Thoracic aorta endothelial cell (primary cell): ENCODE measurements around the gene SPDYE4. TPM values are rescaled to one million over a fixed set of nuclear protein-coding genes. Genes with fewer than 3 reads are reported as not detected.

Source experiments
- total RNA-seq: library from RNA; depleted of rRNA; stranded (reverse); fragments of >200 nt; gene quantifications from 2 replicates; pipeline ENCODE4 v1.2.3, GENCODE V29; 2012

SPDYE4 gene
- not detected in 2 replicates for total RNA-seq

GRCh38 chr17:8758137-8758596, at the start of gene SPDYE4:
SPDYE4 (minus strand) TSS chr17:8758546; CDS start chr17:8758382, 164 bp downstream.

GRCh38 chr17:8798846-8799569, 40.7 kb upstream of the SPDYE4 start, which contains the start of gene MFSD6L:
MFSD6L (minus strand) TSS chr17:8799365; CDS start chr17:8799120, 245 bp downstream.

Other genes with a start within 250 kb of the SPDYE4 start
- gene MYH10, start 127.8 kb downstream of the SPDYE4 start, total RNA-seq, result 60.2 and 81.0 TPM in 2 replicates
- gene CCDC42, start 13.7 kb downstream of the SPDYE4 start, total RNA-seq, result not detected in 2 replicates
- not detected in 2 replicates for gene MFSD6L, start 40.8 kb upstream of the SPDYE4 start, total RNA-seq
- not detected in 2 replicates for gene PIK3R6, start 109.1 kb upstream of the SPDYE4 start, total RNA-seq
- not detected in 2 replicates for gene PIK3R5, start 207.2 kb upstream of the SPDYE4 start, total RNA-seq